Common myeloid progenitor, CD34-positive (primary cell): Measurements from ENCODE around the gene TBC1D22A.

ENCODE experiments used
- CTCF ChIA-PET: fragments of 350-600 bp; sonication (Branson Sonifier 250); formaldehyde crosslinking; loops from one replicate; lab custom pipeline; 2021; ENCODE audit warnings: antibody characterized with exemption; lab: Charles Lee
- POLR2A ChIA-PET: fragments of 350-600 bp; sonication (Branson Sonifier 250); formaldehyde crosslinking; loops from one replicate; lab custom pipeline; 2021; ENCODE audit warnings: antibody characterized with exemption; lab: Charles Lee
- DNase-seq, 3 donors: peaks; one replicate each; pipeline versions ENCODE4 v3.0.0 to v3.0.0-alpha.2; 2013
- H3K27ac ChIP-seq, 2 experiments: 1 replicate in 1 of 2; 2 replicates in 1 of 2; pipeline ENCODE4 v1.7.0; 2013; ENCODE audit warnings: inconsistent platforms in 2 of 2, low read length in 2 of 2, mild to moderate bottlenecking in 2 of 2, low read depth in 1 of 2, moderate library complexity in 1 of 2; ENCODE audit not compliant: severe bottlenecking in 2 of 2, insufficient read depth in 1 of 2, poor library complexity in 1 of 2
- H3K27me3 ChIP-seq, 5 experiments: replicated peaks in 2 of 5; 1 replicate in 3 of 5; 2 replicates in 2 of 5; pipeline versions ENCODE4 v1.6.1 to v1.7.0; 2013; ENCODE audit warnings: low read length in 4 of 5, mild to moderate bottlenecking in 2 of 5, moderate library complexity in 2 of 5, inconsistent platforms in 1 of 5; ENCODE audit not compliant: insufficient read depth in 5 of 5, control insufficient read depth in 4 of 5
- H3K36me3 ChIP-seq, 4 experiments: 1 replicate in 2 of 4; 2 replicates in 2 of 4; pipeline versions ENCODE4 v1.6.1 to v1.7.0; 2013; ENCODE audit warnings: low read length in 3 of 4, control low read depth in 1 of 4, mild to moderate bottlenecking in 1 of 4; ENCODE audit not compliant: control insufficient read depth in 4 of 4, insufficient read depth in 4 of 4
- H3K4me1 ChIP-seq, 4 experiments: 1 replicate in 3 of 4; 2 replicates in 1 of 4; pipeline versions ENCODE4 v1.6.1 to v1.7.1; 2013; ENCODE audit warnings: low read length in 3 of 4, mild to moderate bottlenecking in 3 of 4, control low read depth in 1 of 4, inconsistent platforms in 1 of 4, moderate library complexity in 1 of 4; ENCODE audit not compliant: control insufficient read depth in 4 of 4, insufficient read depth in 4 of 4; ENCODE audit errors: control extremely low read depth in 1 of 4
- H3K4me3 ChIP-seq, 7 experiments: 1 replicate in 4 of 7; 2 replicates in 3 of 7; pipeline versions ENCODE4 v1.5.1 to v1.7.0; 2013; ENCODE audit warnings: mild to moderate bottlenecking in 7 of 7, low read length in 6 of 7, moderate library complexity in 6 of 7, inconsistent platforms in 2 of 7, low read depth in 2 of 7, control low read depth in 1 of 7; ENCODE audit not compliant: insufficient read depth in 4 of 7, control insufficient read depth in 1 of 7; ENCODE audit errors: extremely low read depth in 1 of 7
- H3K9me3 ChIP-seq, 5 experiments: 1 replicate in 4 of 5; 2 replicates in 1 of 5; pipeline versions ENCODE4 v1.6.1 to v1.7.1; 2013; ENCODE audit warnings: low read length in 4 of 5, mild to moderate bottlenecking in 2 of 5, inconsistent platforms in 1 of 5, low read depth in 1 of 5, moderate library complexity in 1 of 5; ENCODE audit not compliant: control insufficient read depth in 4 of 5, insufficient read depth in 2 of 5; ENCODE audit errors: control extremely low read depth in 1 of 5
- WGBS: methylation state at CpG from one replicate; pipeline ENCODE4 v1.1.5; 2013; ENCODE audit not compliant: insufficient coverage; 5-methylcytosine and 5-hydroxymethylcytosine counted together

TBC1D22A gene

GRCh38 chr22:46741974-46742519 lies 20.4 kb upstream of the TBC1D22A start:
- POLR2A ChIA-PET, result interaction anchor here (1.0 kb wide), 1 partner anchor 20 kb away, joined by 4 read pairs; the partner anchor contains the start of gene TBC1D22A
- CTCF ChIA-PET, result interaction anchor here (0.8 to 4.9 kb wide), 2 partner anchors 16 to 63 kb away, joined by 3 to 33 read pairs; no protein-coding TSS in a partner anchor
- H3K4me1 ChIP-seq, result peaks cover 0 to 20% (median 15%) of the 10 kb centered on the region in 4 experiments
- H3K36me3 ChIP-seq, result no peaks in the 10 kb centered on the region
- DNase-seq, result no peak
- no peak overlapping the region for H3K27ac ChIP-seq
- H3K27me3 ChIP-seq, result no peaks in the 10 kb centered on the region
- peaks cover 0 to 2% (median 0%) of the 10 kb centered on the region in 5 experiments for H3K9me3 ChIP-seq
- 74% methylated on average over 3 of the region's 6 CpGs for WGBS
- H3K4me3 ChIP-seq, result no peak overlapping the region

- POLR2A ChIA-PET, result interaction anchor here (1.0 kb wide), 1 partner anchor 20 kb away, joined by 4 read pairs; the partner anchor contains the start of gene TBC1D22A
- CTCF ChIA-PET, result interaction anchor here (0.6 to 4.9 kb wide), 4 partner anchors 12 to 180 kb away, joined by 3 to 33 read pairs (median 3); no protein-coding TSS in a partner anchor
- peaks cover 0 to 2% (median 0%) of the 10 kb centered on the region in 5 experiments for H3K9me3 ChIP-seq
- no peak for DNase-seq
- 78% methylated on average over 5 of the region's 6 CpGs for WGBS
- no peaks in the 10 kb centered on the region for H3K27me3 ChIP-seq
- no peaks in the 10 kb centered on the region for H3K36me3 ChIP-seq
- H3K27ac ChIP-seq, result no peak overlapping the region
- peaks cover 0 to 17% (median 13%) of the 10 kb centered on the region in 4 experiments for H3K4me1 ChIP-seq
- H3K4me3 ChIP-seq, result no peak overlapping the region
These were observed 19.8 kb upstream of the TBC1D22A start for GRCh38 chr22:46742576-46743221.

- POLR2A ChIA-PET, result interaction anchor here (0.6 kb wide), 1 partner anchor 9 kb away, joined by 3 read pairs; no protein-coding TSS in a partner anchor
- 100% methylated on average over 6 of the region's 6 CpGs for WGBS
- Histone ChIP-seq H3K27me3 (no peaks in the 10 kb centered on the region), H3K4me1 (peaks cover 4 to 20% (median 18%) of the 10 kb centered on the region in 4 experiments), H3K27ac (no peak overlapping the region), H3K9me3 (peaks cover 0 to 2% (median 0%) of the 10 kb centered on the region in 5 experiments), H3K36me3 (no peaks in the 10 kb centered on the region), H3K4me3 (no peak overlapping the region)
- CTCF ChIA-PET, result no interaction called here
- DNase-seq, result no peak
These were observed 17.9 kb upstream of the TBC1D22A start for GRCh38 chr22:46744581-46744980.

GRCh38 chr22:46746192-46746591 lies 16.3 kb upstream of the TBC1D22A start:
- Histone ChIP-seq H3K27ac (no peak overlapping the region), H3K27me3 (no peaks in the 10 kb centered on the region)
- POLR2A ChIA-PET, result no interaction called here

GRCh38 chr22:46746620-46747019 lies 15.8 kb upstream of the TBC1D22A start:
- WGBS, result 95% methylated on average over 9 of the region's 11 CpGs

More at GRCh38 chr22:46746192-46746591, 16.3 kb upstream of the TBC1D22A start:
- 77% methylated on average over 4 of the region's 5 CpGs for WGBS
- CTCF ChIA-PET, result interaction anchor here (4.7 kb wide), 1 partner anchor 12 kb away, joined by 24 read pairs; no protein-coding TSS in a partner anchor
- Histone ChIP-seq H3K9me3 (peaks cover 0 to 2% (median 0%) of the 10 kb centered on the region in 5 experiments), H3K4me1 (peaks cover 5 to 35% (median 31%) of the 10 kb centered on the region in 4 experiments), H3K36me3 (no peaks in the 10 kb centered on the region), H3K4me3 (no peak overlapping the region)
- DNase-seq, result no peak

GRCh38 chr22:46747646-46748045 lies 14.8 kb upstream of the TBC1D22A start:
- no peaks in the 10 kb centered on the region for H3K27me3 ChIP-seq
- no peak overlapping the region for H3K4me3 ChIP-seq
- H3K27ac ChIP-seq, result no peak overlapping the region
- ChIA-PET CTCF (interaction anchor here (2.1 to 4.7 kb wide), 2 partner anchors 11 to 55 kb away, joined by 10 to 24 read pairs; no protein-coding TSS in a partner anchor), POLR2A (interaction anchor here (2.8 kb wide), 1 partner anchor 12 kb away, joined by 12 read pairs; no protein-coding TSS in a partner anchor)
- no peak for DNase-seq
- no peaks in the 10 kb centered on the region for H3K36me3 ChIP-seq
- H3K4me1 ChIP-seq, result peaks cover 5 to 44% (median 32%) of the 10 kb centered on the region in 4 experiments
- WGBS, result 99% methylated on average over 8 of the region's 8 CpGs
- H3K9me3 ChIP-seq, result peaks cover 0 to 2% (median 0%) of the 10 kb centered on the region in 5 experiments

More at GRCh38 chr22:46746620-46747019, 15.8 kb upstream of the TBC1D22A start:
- ChIA-PET CTCF (interaction anchor here (4.7 kb wide), 1 partner anchor 12 kb away, joined by 24 read pairs; no protein-coding TSS in a partner anchor), POLR2A (no interaction called here)
- H3K4me1 ChIP-seq, result peaks cover 5 to 37% (median 32%) of the 10 kb centered on the region in 4 experiments
- no peak for DNase-seq
- no peak overlapping the region for H3K27ac ChIP-seq
- no peaks in the 10 kb centered on the region for H3K36me3 ChIP-seq
- H3K4me3 ChIP-seq, result no peak overlapping the region
- H3K27me3 ChIP-seq, result no peaks in the 10 kb centered on the region
- H3K9me3 ChIP-seq, result peaks cover 0 to 2% (median 0%) of the 10 kb centered on the region in 5 experiments
